Measurements from ENCODE around the gene PDLIM5. TPM values are rescaled to one million over a fixed set of nuclear protein-coding genes. Genes with fewer than 3 reads are reported as not detected.

Gene PDLIM5
- total and polyA plus RNA-seq, 7 donors: 215 to 840 (median 480) TPM

GRCh38 chr4:94459462-94460161 lies 7.9 kb downstream of the PDLIM5 start:
- ATAC-seq: no peak
- Histone ChIP-seq H3K9me3 (no peaks in the 10 kb centered on the region), H3K4me3 (peak overlapping the region; percentile 97), H3K36me3 (ENCODE audit: insufficient read depth in 1 of 2, low read depth in 1 of 2) (peaks cover 0 to 18% of the 10 kb centered on the region in 2 donors), H3K4me1 (peaks cover 51% of the 10 kb centered on the region), H3K27ac (peak overlapping the region; percentile 99), H3K27me3 (ENCODE audit: insufficient read depth in 3 of 3, low read length in 2 of 3) (no peaks in the 10 kb centered on the region)
- 23 to 35% (median 26%) methylated on average over 4 of the region's 4 CpGs for WGBS, 3 donors
- no peak for TF ChIP-seq CTCF (IDR thresholded peaks at IDR 0.05)
- DNase-seq: no peak
- intact Hi-C loops (cut with DNase I): loop anchor here in 1 of 2 donors (5.0 kb wide), 2 partner anchors 43 to 128 kb away; no protein-coding TSS in a partner anchor

GRCh38 chr4:94461506-94461905 lies 9.8 kb downstream of the PDLIM5 start:
- H3K36me3 ChIP-seq (ENCODE audit: insufficient read depth in 1 of 2, low read depth in 1 of 2): peaks cover 0 to 6% of the 10 kb centered on the region in 2 donors
- H3K4me1 ChIP-seq: peaks cover 66% of the 10 kb centered on the region
- H3K27ac ChIP-seq: peak overlapping the region; percentile 99
- ATAC-seq (peak in 2 of 4 donors; percentile 19 to 24), DNase-seq (no peak)
- no peak for TF ChIP-seq CTCF (IDR thresholded peaks at IDR 0.05)
- WGBS, 3 donors: 50 to 88% (median 61%) methylated on average over 2 of the region's 2 CpGs
- H3K9me3 ChIP-seq: no peaks in the 10 kb centered on the region
- intact Hi-C loops (cut with DNase I): no loop called here
- H3K4me3 ChIP-seq: peak overlapping the region; percentile 97
- no peaks in the 10 kb centered on the region for H3K27me3 ChIP-seq (ENCODE audit: insufficient read depth in 3 of 3, low read length in 2 of 3)

GRCh38 chr4:94462572-94462971 lies 10.8 kb downstream of the PDLIM5 start:
- intact Hi-C loops (cut with DNase I): no loop called here
- Histone ChIP-seq H3K9me3 (no peaks in the 10 kb centered on the region), H3K27me3 (ENCODE audit: insufficient read depth in 3 of 3, low read length in 2 of 3) (no peaks in the 10 kb centered on the region), H3K4me1 (peaks cover 76% of the 10 kb centered on the region), H3K4me3 (peak overlapping the region; percentile 14), H3K36me3 (ENCODE audit: insufficient read depth in 1 of 2, low read depth in 1 of 2) (no peaks in the 10 kb centered on the region), H3K27ac (peak overlapping the region; percentile 99)
- 38 to 75% (median 39%) methylated on average over 1 of the region's 1 CpG for WGBS, 3 donors
- no peak for TF ChIP-seq CTCF (IDR thresholded peaks at IDR 0.05)
- ATAC-seq (no peak), DNase-seq (no peak)

GRCh38 chr4:94463771-94464170 lies 12.0 kb downstream of the PDLIM5 start:
- H3K27ac ChIP-seq: peak overlapping the region; percentile 99

More at GRCh38 chr4:94463771-94464170, 12.0 kb downstream of the PDLIM5 start:
- ATAC-seq (peak in 1 of 4 donors; percentile 21), DNase-seq (no peak)
- H3K4me3 ChIP-seq: peak overlapping the region; percentile 14
- no peaks in the 10 kb centered on the region for H3K9me3 ChIP-seq
- intact Hi-C loops (cut with DNase I): no loop called here
- WGBS, 3 donors: 68 to 85% (median 74%) methylated on average over 1 of the region's 1 CpG
- no peaks in the 10 kb centered on the region for H3K36me3 ChIP-seq (ENCODE audit: insufficient read depth in 1 of 2, low read depth in 1 of 2)
- TF ChIP-seq CTCF (IDR thresholded peaks at IDR 0.05): no peak
- no peaks in the 10 kb centered on the region for H3K27me3 ChIP-seq (ENCODE audit: insufficient read depth in 3 of 3, low read length in 2 of 3)
- H3K4me1 ChIP-seq: peaks cover 88% of the 10 kb centered on the region
